Measurements from ENCODE around the gene KCNK10.

KCNK10 gene

GRCh38 chr14:88318406-88318805, 4.7 kb downstream of the KCNK10 start:
- FAIRE-seq = no peak

GRCh38 chr14:88316521-88316920, 6.5 kb downstream of the KCNK10 start:
- FAIRE-seq = no peak

GRCh38 chr14:88312257-88312656, 10.8 kb downstream of the KCNK10 start:
- FAIRE-seq = no peak

- FAIRE-seq = no peak
These were observed 11.3 kb downstream of the KCNK10 start for GRCh38 chr14:88311780-88312179.

- no peak for FAIRE-seq
These were observed 12.6 kb downstream of the KCNK10 start for GRCh38 chr14:88310449-88310848.

- FAIRE-seq = peak; percentile 100
These were observed 13.0 kb downstream of the KCNK10 start for GRCh38 chr14:88310021-88310420.

GRCh38 chr14:88305528-88306322, 17.3 kb downstream of the KCNK10 start:
- no peak for FAIRE-seq

- FAIRE-seq = no peak
These were observed 20.0 kb downstream of the KCNK10 start for GRCh38 chr14:88303041-88303440.

- no peak for FAIRE-seq
These were observed 21.7 kb downstream of the KCNK10 start for GRCh38 chr14:88301381-88301780.

GRCh38 chr14:88300817-88301216, 22.3 kb downstream of the KCNK10 start:
- FAIRE-seq = no peak

GRCh38 chr14:88299865-88300530, 23.1 kb downstream of the KCNK10 start:
- FAIRE-seq = no peak

- FAIRE-seq = no peak
These were observed 25.8 kb downstream of the KCNK10 start for GRCh38 chr14:88297306-88297705.

- FAIRE-seq = no peak
These were observed 26.7 kb downstream of the KCNK10 start for GRCh38 chr14:88296351-88296750.

- no peak for FAIRE-seq
These were observed 33.1 kb downstream of the KCNK10 start for GRCh38 chr14:88289996-88290395.

GRCh38 chr14:88289234-88289633, 33.8 kb downstream of the KCNK10 start:
- FAIRE-seq = no peak

- no peak for FAIRE-seq
These were observed 36.8 kb downstream of the KCNK10 start for GRCh38 chr14:88286309-88286708.

GRCh38 chr14:88281447-88281846, 41.6 kb downstream of the KCNK10 start:
- FAIRE-seq = no peak

- no peak for FAIRE-seq
These were observed 46.0 kb downstream of the KCNK10 start for GRCh38 chr14:88276923-88277596.

GRCh38 chr14:88272390-88273269, 50.4 kb downstream of the KCNK10 start:
- no peak for FAIRE-seq

- FAIRE-seq = no peak
These were observed 51.9 kb downstream of the KCNK10 start for GRCh38 chr14:88271205-88271604.

- FAIRE-seq = no peak
These were observed 52.3 kb downstream of the KCNK10 start for GRCh38 chr14:88270776-88271175.

GRCh38 chr14:88269806-88270420, 53.2 kb downstream of the KCNK10 start:
- FAIRE-seq = no peak
